Sciatic nerve (tissue), 2 donors: Measurements from ENCODE around the gene LRRC73. TPM values are rescaled to one million over a fixed set of nuclear protein-coding genes. Genes with fewer than 3 reads are reported as not detected.
A peak's percentile ranks its signal among the peaks of the same experiment; 100 is the strongest.

Source experiments
- ATAC-seq: fragments of 200-7000 bp; cut with Tn5 transposase; one replicate; pipeline ENCODE4 v1.9.1; 2020; ENCODE audit warnings: mild to moderate bottlenecking, moderate library complexity
- DNase-seq: peaks from one replicate; pipeline ENCODE4 v3.0.0-alpha.2; 2020; ENCODE audit warnings: low spot score
- intact Hi-C: fragments of 100-400 bp; cut with DNase I; formaldehyde crosslinking; loops from one replicate; pipeline ENCODE4 v1.14.2; 2022
- total RNA-seq: library from RNA; stranded (reverse); fragmentation: NEBNext Ultra II Directional; extraction: Animal tissue kit (Norgen Biotek cat#: 25700); gene quantifications from one replicate; pipeline ENCODE4 v1.2.1, GENCODE V29; 2021
- donor health status: DM: no; HTN: no; CAD: no.
- donor health status: DM: no; HTN: no; CAD: no.

The LRRC73 gene
- total RNA-seq, 1 donor from 2014 or later, result 1.2 TPM

DNA sequence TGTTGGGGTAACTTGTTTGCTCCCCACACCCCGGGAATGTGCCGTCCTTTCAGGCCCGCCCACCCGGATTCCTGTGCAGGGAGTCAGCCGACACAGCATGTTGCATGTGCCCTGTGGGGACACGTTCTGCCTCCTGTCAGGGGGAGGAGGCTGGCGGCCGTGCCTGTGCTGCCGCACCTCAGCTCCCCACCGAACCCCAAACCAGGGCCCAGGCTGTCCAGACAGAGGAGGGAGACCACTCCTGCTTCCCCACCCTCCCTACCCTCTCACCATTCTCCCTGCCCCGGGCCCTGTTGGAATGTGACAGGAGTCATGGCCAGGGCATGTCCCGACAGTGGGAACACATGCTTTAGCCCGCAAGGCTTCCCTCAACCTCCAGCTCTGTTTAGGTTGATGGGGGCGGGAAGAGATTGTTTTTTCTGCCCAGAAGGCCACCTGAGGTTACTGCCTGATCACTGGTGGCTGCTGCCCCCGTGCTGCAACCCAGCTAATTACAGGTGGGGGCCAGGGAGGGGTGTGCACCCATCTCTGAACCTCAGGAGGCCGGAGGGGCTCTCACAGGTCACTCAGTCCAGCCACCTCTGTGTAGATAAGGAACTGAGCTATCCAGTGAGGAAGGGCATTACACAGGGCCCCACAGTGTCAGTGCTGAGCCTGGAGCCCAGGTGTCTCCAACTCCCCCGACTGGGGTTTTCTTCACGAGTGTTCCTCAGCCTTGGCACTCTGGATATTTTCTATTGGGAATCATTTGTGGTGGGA lies 13.6 kb downstream of the LRRC73 start:
- intact Hi-C loops, result no loop called here
- peak; percentile 45 for ATAC-seq
- DNase-seq, result no peak

DNA sequence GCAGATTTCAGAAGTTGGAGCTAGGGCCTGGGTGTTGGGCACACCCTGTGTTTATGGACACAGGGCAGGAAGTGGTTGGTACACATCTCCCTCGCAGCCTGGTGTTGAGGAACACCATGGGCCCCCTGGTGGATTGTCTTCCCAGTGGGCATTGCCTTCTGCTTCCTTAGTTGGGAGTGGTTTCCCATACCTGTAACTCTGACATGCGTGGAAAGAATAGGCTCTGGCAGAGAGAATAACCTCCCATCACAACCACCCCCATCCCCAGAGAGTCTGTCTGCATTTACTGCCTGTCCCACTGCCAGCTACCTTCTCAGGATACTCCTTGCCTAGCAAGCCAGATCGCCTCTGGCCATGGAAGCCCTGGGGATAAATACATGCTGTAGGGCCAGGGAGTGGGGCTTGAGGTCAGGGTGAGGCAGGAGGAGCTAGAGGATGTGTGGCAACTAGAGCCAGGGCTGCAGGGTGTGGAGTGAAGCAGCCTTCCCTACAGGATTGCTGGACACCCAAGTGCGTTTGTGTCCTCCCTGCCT lies 14.7 kb downstream of the LRRC73 start:
- ATAC-seq, result no peak
- no peak for DNase-seq
- intact Hi-C loops, result no loop called here

DNA sequence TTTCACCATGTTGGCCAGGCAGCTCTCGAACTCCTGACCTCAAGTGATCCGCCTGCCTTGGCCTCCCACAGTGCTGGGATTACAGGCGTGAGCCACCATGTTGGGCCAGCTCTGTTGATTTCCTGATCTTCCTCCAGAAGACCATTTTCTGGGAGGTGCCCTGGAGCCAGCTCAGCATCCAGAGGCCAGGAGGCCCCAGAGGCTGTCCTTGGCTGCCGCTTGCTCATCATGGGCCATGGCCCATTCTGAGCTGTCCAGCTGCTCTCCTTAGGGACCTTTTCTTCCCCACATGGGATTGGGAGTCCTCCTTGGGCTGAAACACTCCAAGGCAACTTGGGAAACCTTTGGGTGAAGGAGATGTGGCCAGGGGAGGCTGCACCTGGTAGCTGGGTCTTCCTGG lies 15.4 kb downstream of the LRRC73 start:
- DNase-seq, result no peak
- intact Hi-C loops, result no loop called here
- ATAC-seq, result no peak

DNA sequence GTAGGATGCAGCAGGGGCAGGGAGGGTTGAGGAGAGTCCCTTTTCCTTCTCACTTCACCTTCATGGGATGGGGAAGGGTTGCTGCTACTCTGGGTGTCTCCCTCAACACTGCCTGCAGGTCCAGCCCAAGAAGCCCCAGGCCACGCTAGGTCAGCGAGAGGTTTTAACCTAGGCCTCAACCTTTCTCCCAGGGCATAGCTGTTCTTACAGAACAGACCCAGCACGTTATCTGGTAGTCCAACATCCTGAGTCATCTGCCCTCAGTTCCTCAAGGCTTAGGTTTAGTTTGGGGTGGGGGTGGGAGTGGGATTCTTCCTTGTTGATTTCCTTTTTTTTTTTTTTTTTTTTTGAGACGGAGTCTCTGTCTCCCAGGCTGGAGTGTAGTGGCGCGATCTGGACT lies 15.8 kb downstream of the LRRC73 start:
- intact Hi-C loops, result no loop called here
- ATAC-seq (no peak), DNase-seq (no peak)

DNA sequence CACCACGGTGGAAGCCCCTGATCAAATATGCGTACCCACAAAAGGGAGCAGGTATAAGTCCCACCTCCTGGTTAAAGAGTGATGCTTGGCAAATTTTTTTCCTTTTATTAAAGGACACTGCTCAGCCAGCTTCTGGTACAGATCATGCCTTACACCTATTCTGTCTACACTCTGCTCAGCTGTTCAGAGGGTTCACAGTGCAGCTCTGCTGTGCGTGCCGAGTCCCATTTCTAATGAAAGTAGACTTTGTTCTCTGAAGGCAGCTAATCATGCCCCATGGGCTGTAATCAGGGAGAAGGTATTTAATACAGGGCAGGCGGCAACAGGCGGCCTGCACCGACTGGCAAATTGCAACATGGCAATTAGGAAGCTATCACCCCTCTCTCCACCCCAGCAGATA lies 16.3 kb downstream of the LRRC73 start:
- no peak for ATAC-seq
- intact Hi-C loops, result no loop called here

DNA sequence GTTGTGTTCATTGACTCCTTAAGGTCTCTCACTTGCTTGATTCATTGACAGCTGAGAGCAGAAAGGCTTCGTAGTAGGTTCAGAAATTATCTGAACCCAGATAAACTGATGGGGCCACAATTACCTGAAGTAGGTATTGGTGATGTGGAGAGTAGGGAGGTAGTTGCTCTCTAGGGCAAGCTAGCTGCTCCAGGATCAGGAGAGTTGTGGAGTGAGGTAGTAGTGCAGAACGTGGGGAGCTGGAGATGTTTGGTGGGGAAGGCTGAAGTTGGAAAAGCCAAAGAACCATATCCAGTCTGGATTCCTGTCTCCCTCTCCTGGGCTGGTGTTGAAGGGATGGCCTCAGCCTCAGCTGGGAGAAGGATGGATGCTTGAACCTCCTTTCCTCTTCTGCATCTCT lies 16.9 kb downstream of the LRRC73 start:
- no peak for DNase-seq
- intact Hi-C loops, result no loop called here
- ATAC-seq, result no peak

More for the DNA sequence above, 16.3 kb downstream of the LRRC73 start:
- DNase-seq, result no peak

DNA sequence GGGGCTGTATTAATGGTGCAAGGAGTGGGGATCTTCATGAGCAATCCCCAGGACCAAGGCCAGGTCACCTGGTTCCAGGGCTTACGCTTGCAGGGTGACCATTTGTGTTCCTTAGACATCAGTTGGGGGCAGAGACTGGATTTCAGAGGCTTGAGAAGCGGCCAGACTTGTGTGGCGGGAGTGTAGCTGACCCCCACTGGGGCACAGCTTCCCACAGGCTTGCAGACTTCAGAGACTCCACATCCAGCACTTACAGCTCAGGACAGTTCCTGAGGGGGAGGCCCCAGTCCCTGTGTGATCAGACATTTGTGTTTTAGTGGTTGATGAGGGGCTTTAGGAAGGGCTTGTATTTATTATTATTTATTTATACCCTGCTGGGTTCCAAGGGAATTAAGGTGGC lies 17.5 kb downstream of the LRRC73 start:
- DNase-seq (no peak), ATAC-seq (no peak)
- intact Hi-C loops, result no loop called here

DNA sequence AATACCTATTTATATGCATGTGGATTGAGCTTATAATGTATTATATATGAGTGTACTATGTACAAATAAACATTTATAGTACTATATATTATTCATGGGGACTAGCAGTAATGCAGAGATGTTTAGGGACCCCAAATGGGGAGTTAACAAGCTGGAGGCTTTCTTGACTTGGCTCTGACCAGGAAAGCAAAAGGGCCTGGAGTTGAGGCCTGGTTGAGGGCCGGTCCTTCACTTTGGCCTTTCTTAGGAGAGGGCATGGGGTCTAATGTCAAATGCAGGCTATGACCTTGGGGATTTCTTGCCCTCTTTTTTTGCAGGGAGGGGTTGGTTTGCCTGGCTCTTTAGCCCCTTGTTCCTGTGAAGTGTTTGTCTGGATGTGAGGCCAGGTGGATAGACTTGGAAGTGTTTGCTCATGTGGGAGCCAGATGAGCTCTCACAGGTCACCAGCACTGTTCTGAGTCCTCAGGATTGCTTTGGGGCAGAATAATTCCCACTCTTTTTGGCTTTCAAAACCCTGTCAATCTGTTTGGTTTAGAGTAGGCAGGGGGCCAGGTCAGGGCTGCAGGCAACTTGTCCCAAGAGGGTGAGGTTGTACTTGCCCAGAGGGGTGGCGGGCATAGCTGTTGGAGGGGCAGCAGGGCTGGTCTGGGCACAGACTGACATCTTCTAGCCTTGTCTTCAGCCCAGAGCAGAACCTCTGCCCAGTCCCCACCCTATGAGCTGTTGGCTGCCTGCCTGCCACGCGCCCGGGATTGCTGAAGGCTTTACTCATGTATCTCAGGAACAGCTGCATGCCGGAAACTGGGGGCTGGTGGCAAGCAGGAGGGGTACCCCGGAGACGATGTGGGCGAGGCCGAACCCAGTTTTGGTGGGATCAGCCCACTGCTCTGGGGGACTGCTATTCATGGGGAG lies 18.1 kb downstream of the LRRC73 start:
- intact Hi-C loops, result no loop called here
- ATAC-seq, result peak; percentile 81
- DNase-seq, result peak; percentile 88

DNA sequence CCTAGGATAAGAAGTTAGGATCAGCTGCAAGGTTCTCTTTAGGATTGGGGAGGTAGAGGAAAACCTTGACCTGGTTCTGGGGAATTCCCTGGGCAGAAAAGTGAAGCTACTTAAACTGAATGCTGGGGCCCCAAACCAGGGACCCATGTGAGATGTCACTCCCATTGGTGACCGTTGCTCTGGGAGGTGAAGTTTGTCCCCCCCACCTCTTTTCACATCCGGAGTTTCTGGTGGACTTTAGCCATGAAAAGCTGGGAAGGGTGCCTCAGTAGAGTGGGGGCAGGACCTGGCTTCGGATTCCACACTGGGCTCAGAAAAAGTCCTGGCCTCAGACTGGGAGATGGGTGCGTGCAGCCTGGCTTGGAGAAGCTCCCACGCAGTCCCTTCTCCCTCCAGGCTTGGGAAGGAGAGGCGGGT lies 19.6 kb downstream of the LRRC73 start:
- ATAC-seq (no peak), DNase-seq (no peak)
- intact Hi-C loops, result no loop called here

DNA sequence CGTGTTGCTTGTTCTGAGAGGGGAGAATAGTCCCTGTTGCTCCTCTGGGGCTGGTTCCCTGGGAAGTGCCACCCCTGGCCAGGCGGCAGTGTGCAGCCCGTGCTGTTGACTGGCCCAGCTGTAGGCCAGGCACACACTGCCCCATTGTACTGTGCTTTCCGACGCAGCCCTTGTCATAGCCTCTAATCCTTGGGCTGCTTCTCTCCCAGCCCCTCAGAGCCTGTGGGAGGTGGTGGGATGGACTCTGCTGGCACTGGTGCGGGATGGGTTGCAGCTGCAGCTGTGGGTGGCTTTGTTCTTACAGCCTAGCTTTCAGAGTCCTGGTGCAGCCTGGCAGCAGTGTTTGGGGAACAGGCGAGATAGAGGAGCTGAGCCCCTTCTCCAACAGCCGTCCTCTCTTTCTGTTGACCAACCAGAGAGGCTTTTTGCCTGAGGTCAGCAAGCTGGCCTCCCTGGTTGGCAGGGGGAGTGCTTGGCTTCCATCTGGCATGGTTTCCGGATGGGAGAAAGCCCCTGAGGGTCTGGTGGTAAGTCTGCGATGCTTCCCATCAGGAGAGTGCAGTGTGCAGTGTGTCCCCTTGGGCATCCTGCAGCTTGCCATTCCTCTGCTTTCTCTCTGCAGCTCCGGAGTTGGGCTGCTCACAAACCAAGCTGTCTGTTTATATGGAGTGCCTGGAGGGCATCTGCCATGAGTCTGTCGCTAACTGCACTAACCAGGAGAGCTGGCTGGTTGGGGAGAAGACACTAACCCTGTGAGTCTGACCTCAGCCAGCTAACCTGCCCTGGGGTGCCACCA lies 20.7 kb downstream of the LRRC73 start:
- ATAC-seq (peak; percentile 78), DNase-seq (no peak)
- intact Hi-C loops, result no loop called here

DNA sequence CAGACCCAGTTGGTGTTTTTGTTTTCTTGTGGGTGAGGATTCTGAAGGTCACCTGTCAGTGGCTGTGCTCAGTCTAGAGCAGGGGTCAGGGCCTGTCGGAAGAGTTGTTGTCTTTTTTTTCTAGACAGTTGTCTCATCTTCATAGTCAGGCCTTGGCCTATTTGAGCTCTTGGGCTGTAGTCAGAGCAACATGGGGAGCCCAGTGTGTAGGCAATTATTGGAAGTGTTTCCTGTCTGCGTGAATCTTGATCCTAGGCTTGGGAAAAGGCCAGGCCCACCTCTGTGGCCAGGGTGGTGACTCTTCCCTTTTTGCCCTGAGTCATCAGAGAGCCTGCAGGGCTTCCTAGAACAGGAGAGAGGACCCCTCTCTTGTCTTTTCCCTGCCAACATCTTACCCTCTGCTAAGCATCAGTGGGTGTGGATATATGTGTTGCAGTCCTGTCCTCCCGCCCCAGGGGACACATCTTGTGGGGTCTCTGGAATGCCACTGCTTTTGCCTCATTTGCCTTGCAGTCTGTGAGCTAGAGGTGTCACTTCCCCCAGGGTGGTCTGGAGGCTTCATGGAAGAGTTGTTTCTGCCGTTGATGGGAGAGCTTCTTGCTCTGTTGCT lies 21.4 kb downstream of the LRRC73 start:
- intact Hi-C loops, result no loop called here
- no peak for DNase-seq
- ATAC-seq, result no peak

DNA sequence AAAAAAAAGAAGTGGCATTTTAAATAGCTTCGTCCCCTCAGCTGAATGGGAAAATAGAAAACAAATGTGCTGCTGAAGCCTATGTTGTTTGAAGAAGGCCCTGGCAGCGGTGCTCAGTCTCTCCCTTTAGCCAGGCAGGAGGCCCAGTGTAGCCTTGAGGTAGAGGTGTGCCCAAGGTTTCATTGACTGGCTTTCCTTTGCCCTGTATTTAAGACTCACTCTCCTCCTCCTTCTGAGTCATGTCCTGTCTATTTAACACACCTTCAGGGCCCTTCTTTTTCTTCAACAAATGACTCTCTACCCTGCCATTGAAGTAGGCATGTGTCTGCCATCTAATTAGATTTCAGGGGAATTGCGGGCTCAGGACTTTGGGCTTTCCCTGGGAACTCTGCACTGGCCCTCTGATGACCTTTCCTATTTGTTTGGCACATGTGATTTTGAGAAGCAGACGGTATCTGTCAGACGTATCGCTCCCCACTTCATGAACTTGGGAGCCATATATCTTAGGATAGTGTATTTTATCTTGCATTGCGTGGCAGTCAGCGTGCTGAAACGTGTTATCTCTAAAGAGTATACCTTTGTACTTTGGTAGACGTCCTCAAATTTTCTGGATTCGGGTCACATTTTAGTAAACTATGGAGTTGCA lies 28.4 kb downstream of the LRRC73 start:
- intact Hi-C loops, result no loop called here
- no peak for ATAC-seq
- DNase-seq, result no peak

DNA sequence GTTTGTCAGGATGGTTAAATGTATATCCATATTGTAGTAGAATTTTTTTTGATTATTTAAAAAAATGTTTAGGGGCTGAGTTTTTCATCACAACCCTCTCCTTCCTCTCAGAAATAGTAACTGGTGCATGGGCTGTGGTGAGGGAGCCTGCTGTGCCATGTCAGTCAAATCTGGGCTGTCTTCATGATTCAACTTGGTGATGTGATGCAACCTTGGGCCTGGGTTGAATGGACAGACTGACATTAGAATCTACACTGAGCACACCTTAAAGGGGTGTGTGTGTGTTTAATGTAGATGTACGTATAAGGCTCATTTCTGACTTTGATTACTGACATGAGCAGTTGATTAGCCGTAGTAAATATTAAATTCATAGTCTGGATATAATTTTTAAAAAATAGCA lies 29.1 kb downstream of the LRRC73 start:
- intact Hi-C loops, result no loop called here
- DNase-seq, result no peak
- ATAC-seq, result no peak

DNA sequence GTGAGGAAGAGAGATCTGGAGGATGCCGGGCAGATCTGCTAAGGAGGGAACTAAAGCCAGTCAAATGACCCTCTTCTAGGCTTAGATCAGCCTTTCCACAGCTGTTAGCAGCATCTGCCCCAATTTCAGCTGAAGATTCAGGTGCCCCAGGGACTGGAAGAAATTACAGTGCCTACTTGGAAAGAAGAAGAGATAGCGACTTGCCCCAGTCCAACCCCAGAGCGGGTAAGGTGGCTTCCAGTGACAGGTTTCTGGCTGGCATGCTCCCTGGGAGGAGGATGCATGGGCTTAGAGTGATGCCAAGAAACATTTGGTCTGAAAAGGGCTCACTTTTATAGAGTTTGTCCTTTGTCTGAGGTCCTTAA lies 32.2 kb downstream of the LRRC73 start:
- intact Hi-C loops, result no loop called here
- no peak for DNase-seq
- ATAC-seq, result no peak

DNA sequence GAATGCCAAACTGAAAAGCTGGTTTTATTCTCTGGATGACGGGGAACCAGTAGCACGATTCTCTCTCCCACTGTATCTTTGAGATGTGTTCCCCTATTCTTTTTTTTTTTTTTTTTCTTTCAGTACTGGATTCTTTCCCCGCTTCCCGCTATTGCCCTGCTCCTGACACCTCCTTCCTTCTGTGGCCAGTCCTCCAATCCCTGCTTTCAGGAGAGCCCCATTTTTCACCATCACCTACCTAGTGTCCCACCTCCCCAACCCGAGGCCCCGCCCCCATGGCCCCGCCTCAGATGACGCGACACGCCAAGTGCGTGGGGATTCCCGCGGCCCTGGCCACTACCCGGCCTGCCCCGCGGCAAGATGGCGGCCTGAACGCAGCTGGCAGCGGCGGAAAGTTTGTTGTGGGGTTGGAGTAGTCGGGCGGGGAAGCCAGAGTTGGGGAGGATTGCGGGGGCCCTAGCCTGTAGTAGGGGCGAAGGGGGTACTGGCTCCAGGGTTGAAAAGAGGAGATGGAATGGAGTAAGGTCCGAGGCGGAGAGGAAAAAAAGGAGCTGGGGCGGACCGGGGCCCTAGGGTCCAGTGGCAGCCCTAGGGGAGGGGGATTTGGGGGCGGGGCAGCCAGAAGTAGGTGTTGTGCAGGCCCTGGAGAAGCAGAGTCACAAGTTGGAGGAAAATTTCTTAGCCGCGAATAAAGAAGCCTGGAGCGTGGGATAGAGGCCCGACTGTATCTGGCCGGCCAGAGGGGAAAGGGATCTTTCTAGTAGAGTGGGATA lies 32.7 kb downstream of the LRRC73 start, which contains the start of gene TJAP1:
TJAP1 (plus strand) TSS at position 336 of the 773 bp plus-strand sequence. CDS start 21,432 bp downstream, outside the sequence.
- intact Hi-C loops, result no loop called here
- DNase-seq (peak; percentile 97), ATAC-seq (peak; percentile 100)

DNA sequence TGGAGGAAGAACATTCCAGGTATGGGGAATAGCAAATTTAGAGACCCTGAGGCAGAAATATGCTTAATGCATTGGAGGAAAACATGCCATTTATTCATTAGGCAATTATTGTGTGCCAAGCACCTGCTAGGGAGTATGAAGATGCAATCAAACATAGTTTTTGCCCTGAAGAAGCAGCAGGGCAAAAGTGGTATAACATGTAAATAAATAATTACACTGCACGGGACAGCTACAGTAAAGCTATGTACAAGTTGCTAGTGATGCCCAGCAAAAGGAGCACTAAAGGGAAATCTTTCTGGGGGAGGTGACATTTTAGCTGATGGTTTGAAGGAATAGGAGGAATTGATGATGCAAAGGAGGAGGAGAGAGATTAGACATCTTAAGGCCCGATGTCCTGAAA lies 33.4 kb downstream of the LRRC73 start:
- intact Hi-C loops, result no loop called here
- DNase-seq, result no peak
- no peak for ATAC-seq

DNA sequence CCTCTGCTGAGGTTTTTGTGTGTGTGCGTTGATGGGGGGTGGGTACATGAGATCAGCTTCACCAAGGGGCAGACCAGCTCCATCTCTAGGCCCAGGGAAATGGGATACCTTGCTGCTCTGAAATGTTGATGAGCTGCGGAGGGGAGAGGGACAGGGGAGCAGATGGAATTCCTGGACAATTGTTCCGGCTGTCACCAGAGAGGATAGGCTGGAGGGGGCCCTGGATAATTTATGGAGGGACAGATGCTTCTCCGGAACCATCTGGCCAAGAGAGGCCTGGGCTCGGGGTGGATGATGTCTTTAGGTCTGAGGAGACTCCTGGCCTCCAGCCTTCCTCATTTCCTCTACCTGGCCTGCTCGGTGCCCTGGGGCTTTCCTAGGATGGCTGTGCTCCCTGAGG lies 34.6 kb downstream of the LRRC73 start:
- DNase-seq (no peak), ATAC-seq (no peak)
- intact Hi-C loops, result no loop called here

DNA sequence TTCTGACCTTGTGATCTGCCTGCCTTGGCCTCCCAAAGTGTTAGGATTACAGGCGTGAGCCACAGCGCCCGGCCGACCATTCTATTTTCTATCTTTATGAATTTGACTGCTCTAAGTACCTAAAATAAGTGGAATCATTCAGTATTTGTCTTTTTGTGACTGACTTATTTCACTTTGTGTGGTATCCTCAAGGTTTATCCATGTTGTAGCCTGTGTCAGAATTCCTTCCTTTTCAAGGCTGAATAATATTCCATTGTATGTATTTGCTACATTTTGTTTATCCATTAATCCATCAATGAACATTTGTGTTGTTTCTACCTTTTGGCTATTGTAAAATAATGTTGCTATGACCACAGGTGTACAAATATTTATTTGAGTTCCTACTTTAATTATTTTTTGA lies 37.6 kb downstream of the LRRC73 start:
- intact Hi-C loops, result no loop called here
- DNase-seq, result no peak
- no peak for ATAC-seq
